UCSD-AML1 (cell line): ENCODE measurements around the gene NET1.
"Not testable (repeated sequence)": the region's sequence is repeated elsewhere in the genome, so short reads cannot be mapped to it uniquely, and the experiment has no call there.

Experiments
- DNase-seq: peaks from one replicate; lab custom pipeline; 2025; ENCODE audit not compliant: unreplicated experiment; lab: John Stamatoyannopoulos, UW

Gene NET1

GRCh38 chr10:5399332-5399731, 13.0 kb upstream of the NET1 start:
- DNase-seq: no peak

GRCh38 chr10:5400468-5401240, 11.7 kb upstream of the NET1 start:
- DNase-seq: no peak

GRCh38 chr10:5402798-5403197, 9.6 kb upstream of the NET1 start:
- DNase-seq: no peak

- no peak for DNase-seq
Measured at GRCh38 chr10:5404208-5405041, 7.9 kb upstream of the NET1 start, which contains the start of gene TUBAL3. TUBAL3 (minus strand) TSS chr10:5404828; CDS start chr10:5404792, 36 bp downstream.

GRCh38 chr10:5406918-5407317, 5.4 kb upstream of the NET1 start:
- no peak for DNase-seq

GRCh38 chr10:5410787-5411186, 1.6 kb upstream of the NET1 start:
- DNase-seq: not testable (repeated sequence)

GRCh38 chr10:5411941-5412276, 448 bp upstream of the NET1 start:
- no peak for DNase-seq

GRCh38 chr10:5413012-5413938, 918 bp downstream of the NET1 start:
- DNase-seq: peak; percentile 25

- no peak for DNase-seq
Measured at GRCh38 chr10:5416981-5417380, 4.6 kb downstream of the NET1 start.

GRCh38 chr10:5418584-5418983, 6.2 kb downstream of the NET1 start:
- no peak for DNase-seq

GRCh38 chr10:5419466-5420094, 7.2 kb downstream of the NET1 start:
- DNase-seq: no peak

GRCh38 chr10:5423771-5424170, 11.4 kb downstream of the NET1 start:
- no peak for DNase-seq

- no peak for DNase-seq
Measured at GRCh38 chr10:5424751-5425150, 12.4 kb downstream of the NET1 start.

GRCh38 chr10:5428133-5428532, 15.8 kb downstream of the NET1 start:
- no peak for DNase-seq

GRCh38 chr10:5433182-5433581, 20.8 kb downstream of the NET1 start:
- DNase-seq: no peak

GRCh38 chr10:5434017-5434753, 21.8 kb downstream of the NET1 start:
- no peak for DNase-seq

GRCh38 chr10:5435328-5435727, 23.0 kb downstream of the NET1 start:
- DNase-seq: no peak

- no peak for DNase-seq
Measured at GRCh38 chr10:5440206-5440605, 27.8 kb downstream of the NET1 start.

GRCh38 chr10:5441106-5441505, 28.7 kb downstream of the NET1 start:
- no peak for DNase-seq
